HPDE6-E6E7 (cell line): ENCODE measurements around the gene KRT80.

Source experiments
- DNase-seq: peaks from one replicate; pipeline ENCODE4 v3.0.0; 2011; ENCODE audit warnings: missing footprints; ENCODE audit errors: extremely low spot score

Gene KRT80

GRCh38 chr12:52139147-52139546, 52.7 kb downstream of the KRT80 start:
- no peak for DNase-seq

- DNase-seq = no peak
These were observed 54.1 kb downstream of the KRT80 start for GRCh38 chr12:52137746-52138145.

- DNase-seq = no peak
These were observed 59.1 kb downstream of the KRT80 start for GRCh38 chr12:52132754-52133161.

- DNase-seq = no peak
These were observed 61.1 kb downstream of the KRT80 start for GRCh38 chr12:52130711-52131110.

- DNase-seq = no peak
These were observed 63.9 kb downstream of the KRT80 start for GRCh38 chr12:52127683-52128450.

GRCh38 chr12:52126605-52127578, 64.9 kb downstream of the KRT80 start:
- no peak for DNase-seq

- no peak for DNase-seq
These were observed 65.7 kb downstream of the KRT80 start for GRCh38 chr12:52126050-52126604.

- no peak for DNase-seq
These were observed 66.3 kb downstream of the KRT80 start for GRCh38 chr12:52125476-52125900.

GRCh38 chr12:52123487-52124186, 68.2 kb downstream of the KRT80 start:
- no peak for DNase-seq

- DNase-seq = no peak
These were observed 68.9 kb downstream of the KRT80 start for GRCh38 chr12:52122904-52123303.

- DNase-seq = no peak
These were observed 69.3 kb downstream of the KRT80 start for GRCh38 chr12:52122540-52122871.

- no peak for DNase-seq
These were observed 69.8 kb downstream of the KRT80 start for GRCh38 chr12:52121824-52122539.

- no peak for DNase-seq
These were observed 70.6 kb downstream of the KRT80 start for GRCh38 chr12:52120951-52121823.

- DNase-seq = no peak
These were observed 72.2 kb downstream of the KRT80 start for GRCh38 chr12:52119398-52120254.
